Measurements from ENCODE around the gene SLC35A3. TPM values are rescaled to one million over a fixed set of nuclear protein-coding genes. Genes with fewer than 3 reads are reported as not detected.
"Not testable (repeated sequence)": the region's sequence is repeated elsewhere in the genome, so short reads cannot be mapped to it uniquely, and the experiment has no call there.

SLC35A3 gene
- total RNA-seq, 1 donor from 2014 or later, result 24.1 TPM

DNA sequence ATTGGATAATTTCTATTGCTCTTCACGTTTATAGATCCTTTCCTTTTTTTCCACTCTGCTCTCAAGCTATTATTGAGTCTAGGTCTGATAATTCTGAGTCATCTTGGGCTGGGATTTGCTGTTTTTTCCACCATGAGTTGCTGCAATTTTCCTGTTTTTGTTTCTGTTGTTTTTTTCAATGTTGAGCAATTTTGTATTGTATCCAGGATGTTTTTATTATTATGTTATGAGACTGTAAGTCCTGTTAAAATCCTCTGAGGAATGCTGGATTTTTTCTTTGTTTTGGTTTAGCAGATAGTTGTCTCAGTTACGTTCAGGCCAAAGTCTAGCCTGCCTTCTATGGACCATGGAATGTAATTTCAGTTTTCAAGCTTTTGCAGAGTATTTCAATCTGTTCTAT lies 13.0 kb upstream of the SLC35A3 start:
- no peak for DNase-seq (ENCODE audit: low read depth)
- no peaks in the 10 kb centered on the region for H3K36me3 ChIP-seq (ENCODE audit: control insufficient read depth, insufficient read depth, low read length)
- no peak for TF ChIP-seq CTCF (IDR thresholded peaks at IDR 0.05; ENCODE audit: insufficient read depth, low read length, poor library complexity, severe bottlenecking)
- H3K4me3 ChIP-seq (ENCODE audit: low read depth, low read length), result no peak overlapping the region
- H3K27me3 ChIP-seq (ENCODE audit: control insufficient read depth, insufficient read depth, low read length), result no peaks in the 10 kb centered on the region

DNA sequence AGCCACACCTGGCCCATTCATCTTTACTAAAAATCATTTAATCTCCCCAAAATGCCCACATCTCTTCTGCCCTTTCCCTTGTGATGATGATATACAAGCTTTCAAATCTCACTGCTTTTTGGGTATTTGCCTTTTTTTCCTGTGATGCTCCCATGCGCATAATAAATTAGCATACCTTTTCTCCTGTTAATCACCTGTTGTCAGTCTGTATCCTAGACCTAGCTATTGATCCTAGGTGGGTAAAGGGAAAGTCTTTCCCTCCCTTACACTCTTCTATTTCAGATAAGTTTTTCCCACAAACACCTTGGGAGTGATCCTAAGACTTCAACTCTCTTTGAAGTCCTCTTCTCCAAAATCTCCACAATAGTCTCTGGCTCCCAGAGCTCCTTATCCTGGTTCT lies 12.0 kb upstream of the SLC35A3 start:
- no peak overlapping the region for H3K4me3 ChIP-seq (ENCODE audit: low read depth, low read length)
- no peak for TF ChIP-seq CTCF (IDR thresholded peaks at IDR 0.05; ENCODE audit: insufficient read depth, low read length, poor library complexity, severe bottlenecking)

GRCh38 chr1:99959189-99959705 lies 10.5 kb upstream of the SLC35A3 start:
- not testable (repeated sequence) for H3K27me3 ChIP-seq (ENCODE audit: control insufficient read depth, insufficient read depth, low read length); H3K4me3 ChIP-seq (ENCODE audit: low read depth, low read length); H3K36me3 ChIP-seq (ENCODE audit: control insufficient read depth, insufficient read depth, low read length); DNase-seq (ENCODE audit: low read depth)

More for the DNA sequence above, 12.0 kb upstream of the SLC35A3 start:
- H3K27me3 ChIP-seq (ENCODE audit: control insufficient read depth, insufficient read depth, low read length), result no peaks in the 10 kb centered on the region
- no peak for DNase-seq (ENCODE audit: low read depth)
- no peaks in the 10 kb centered on the region for H3K36me3 ChIP-seq (ENCODE audit: control insufficient read depth, insufficient read depth, low read length)

GRCh38 chr1:99960260-99960659 lies 9.5 kb upstream of the SLC35A3 start:
- H3K36me3 ChIP-seq (ENCODE audit: control insufficient read depth, insufficient read depth, low read length); H3K27me3 ChIP-seq (ENCODE audit: control insufficient read depth, insufficient read depth, low read length); DNase-seq (ENCODE audit: low read depth); H3K4me3 ChIP-seq (ENCODE audit: low read depth, low read length): not testable (repeated sequence)

GRCh38 chr1:99963041-99963795 lies 6.6 kb upstream of the SLC35A3 start:
- H3K36me3 ChIP-seq (ENCODE audit: control insufficient read depth, insufficient read depth, low read length), result no peaks in the 10 kb centered on the region
- DNase-seq (ENCODE audit: low read depth), result peak; percentile 14
- no peak overlapping the region for H3K4me3 ChIP-seq (ENCODE audit: low read depth, low read length)
- TF ChIP-seq CTCF (IDR thresholded peaks at IDR 0.05; ENCODE audit: insufficient read depth, low read length, poor library complexity, severe bottlenecking), result no peak
- H3K27me3 ChIP-seq (ENCODE audit: control insufficient read depth, insufficient read depth, low read length), result no peaks in the 10 kb centered on the region

- Histone ChIP-seq H3K27me3 (ENCODE audit: control insufficient read depth, insufficient read depth, low read length) (no peaks in the 10 kb centered on the region), H3K4me3 (ENCODE audit: low read depth, low read length) (no peak overlapping the region), H3K36me3 (ENCODE audit: control insufficient read depth, insufficient read depth, low read length) (no peaks in the 10 kb centered on the region)
- no peak for TF ChIP-seq CTCF (IDR thresholded peaks at IDR 0.05; ENCODE audit: insufficient read depth, low read length, poor library complexity, severe bottlenecking)
- DNase-seq (ENCODE audit: low read depth), result no peak
These were observed 5.0 kb upstream of the SLC35A3 start for GRCh38 chr1:99964806-99965205.
